SK-N-SH (cell line): ENCODE results near the gene TSC1. TPM values are rescaled to one million over a fixed set of nuclear protein-coding genes. Genes with fewer than 3 reads are reported as not detected.

ENCODE experiments used
- CTCF ChIA-PET: fragments of 300-600, 350-600 bp; formaldehyde crosslinking; extraction: SDS; loops from one replicate; lab custom pipeline; 2021; lab: Yijun Ruan, JAX
- POLR2A ChIA-PET: fragments of 350-600 bp; sonication (Branson Sonifier 250); formaldehyde crosslinking; extraction: SDS; loops from one replicate; lab custom pipeline; 2020; ENCODE audit warnings: antibody characterized with exemption, inconsistent platforms; lab: Yijun Ruan, JAX
- DNase-seq: peaks from one replicate; pipeline ENCODE4 v3.0.0; 2012
- H2AFZ ChIP-seq: fragments of 200-600 bp; sonication (generic); 2 replicates; pipeline ENCODE4 v1.8.1; 2016; ENCODE audit warnings: antibody characterized with exemption, mild to moderate bottlenecking, low read depth
- H3F3A ChIP-seq: fragments of 200-600 bp; sonication (generic); replicated peaks from 2 replicates; pipeline ENCODE3; 2016; ENCODE audit warnings: antibody characterized with exemption, mild to moderate bottlenecking; ENCODE audit not compliant: insufficient read depth
- H3K27ac ChIP-seq, 2 experiments: fragments of 200-500 bp in 1 of 2; fragments of 200-600 bp in 1 of 2; sonication (Bioruptor generic) in 1 of 2; sonication (generic), shearing (Covaris generic) in 1 of 2; 2 replicates each; pipeline versions ENCODE4 v1.5.1 to v1.6.1; 2014 to 2016; ENCODE audit warnings: low read depth in 2 of 2, inconsistent platforms in 1 of 2, low read length in 1 of 2, mild to moderate bottlenecking in 1 of 2, mixed read lengths in 1 of 2
- H3K27me3 ChIP-seq: fragments of 200-600 bp; sonication (generic), shearing (Covaris generic); 2 replicates; pipeline ENCODE4 v1.6.1; 2016; ENCODE audit warnings: mixed run types; ENCODE audit not compliant: insufficient read depth
- H3K36me3 ChIP-seq, 2 experiments: fragments of 200-500 bp in 1 of 2; fragments of 200-600 bp in 1 of 2; sonication (Bioruptor generic) in 1 of 2; sonication (generic) in 1 of 2; replicated peaks in 1 of 2; 2 replicates each; pipeline versions ENCODE3 to v1.5.1; 2014 to 2016; ENCODE audit warnings: low read length in 1 of 2, mild to moderate bottlenecking in 1 of 2; ENCODE audit not compliant: insufficient read depth in 2 of 2, control insufficient read depth in 1 of 2
- H3K4me1 ChIP-seq, 2 experiments: fragments of 200-500 bp in 1 of 2; fragments of 200-600 bp in 1 of 2; sonication (Bioruptor generic) in 1 of 2; sonication (generic), shearing (Covaris generic) in 1 of 2; 2 replicates each; pipeline versions ENCODE4 v1.5.1 to v1.6.1; 2014 to 2016; ENCODE audit warnings: low read depth in 1 of 2, low read length in 1 of 2, mixed run types in 1 of 2; ENCODE audit not compliant: insufficient read depth in 2 of 2, control insufficient read depth in 1 of 2
- H3K4me2 ChIP-seq: fragments of 200-600 bp; sonication (generic), shearing (Covaris generic); 2 replicates; pipeline ENCODE4 v1.6.1; 2017; ENCODE audit warnings: mixed run types
- H3K4me3 ChIP-seq, 2 experiments: fragments of 200-500 bp in 1 of 2; fragments of 200-600 bp in 1 of 2; sonication (Bioruptor generic) in 1 of 2; sonication (generic), shearing (Covaris generic) in 1 of 2; 2 replicates each; pipeline versions ENCODE4 v1.5.1 to v1.8.1; 2014 to 2016; ENCODE audit warnings: low read depth in 2 of 2, inconsistent platforms in 1 of 2, low read length in 1 of 2, mild to moderate bottlenecking in 1 of 2, mixed read lengths in 1 of 2, moderate library complexity in 1 of 2
- H3K79me2 ChIP-seq: fragments of 200-600 bp; sonication (generic); 2 replicates; pipeline ENCODE4 v1.8.1; 2017; ENCODE audit warnings: mild to moderate bottlenecking; ENCODE audit not compliant: insufficient read depth
- H3K9ac ChIP-seq: fragments of 200-600 bp; sonication (generic); 2 replicates; pipeline ENCODE4 v1.6.1; 2017; ENCODE audit warnings: mixed run types
- H3K9me2 ChIP-seq: fragments of 200-600 bp; sonication (generic); 2 replicates; pipeline ENCODE4 v1.6.1; 2017; ENCODE audit warnings: mixed run types
- H3K9me3 ChIP-seq: fragments of 200-600 bp; sonication (generic); 2 replicates; pipeline ENCODE4 v1.6.1; 2017; ENCODE audit warnings: mixed run types, mild to moderate bottlenecking, moderate library complexity
- H4K20me1 ChIP-seq: fragments of 200-600 bp; sonication (generic); 2 replicates; pipeline ENCODE4 v1.6.1; 2017; ENCODE audit warnings: mild to moderate bottlenecking, mixed run types; ENCODE audit not compliant: insufficient read depth
- CHD2 ChIP-seq: fragments of 150-350 bp; IDR thresholded peaks from 2 replicates; pipeline ENCODE4 v1.6.1; 2018; ENCODE audit warnings: low read length; ENCODE audit not compliant: partially characterized antibody
- ELF1 ChIP-seq: IDR thresholded peaks from 2 replicates; pipeline ENCODE4 v1.4.0; 2012
- FOXJ3 ChIP-seq: sonication (generic); formaldehyde crosslinking; IDR thresholded peaks from 2 replicates; pipeline ENCODE4 v1.5.1; 2020; ENCODE audit warnings: mild to moderate bottlenecking, missing genetic modification reagents
- GABPA ChIP-seq: IDR thresholded peaks from 2 replicates; pipeline ENCODE4 v1.4.0; 2012; ENCODE audit warnings: low read depth, mild to moderate bottlenecking
- IRF3 ChIP-seq: fragments of 150-350 bp; IDR thresholded peaks from 2 replicates; pipeline ENCODE4 v1.6.1; 2016; ENCODE audit warnings: mild to moderate bottlenecking, low read depth, low read length
- JUND ChIP-seq: IDR thresholded peaks from 2 replicates; pipeline ENCODE4 v1.4.0; 2012
- MEF2A ChIP-seq: IDR thresholded peaks from 2 replicates; pipeline ENCODE4 v1.4.0; 2012; ENCODE audit warnings: low read depth, borderline replicate concordance
- PBX3 ChIP-seq: IDR thresholded peaks from 2 replicates; pipeline ENCODE4; 2012
- POLR2AphosphoS5 ChIP-seq: IDR thresholded peaks from 2 replicates; pipeline ENCODE4 v1.6.1; 2012; ENCODE audit warnings: low read depth, low read length
- RCOR1 ChIP-seq: fragments of 150-350 bp; IDR thresholded peaks from 2 replicates; pipeline ENCODE4 v1.6.1; 2017; ENCODE audit warnings: antibody characterized with exemption, low read length
- REST ChIP-seq: IDR thresholded peaks from 2 replicates; pipeline ENCODE4 v1.6.1; 2012; ENCODE audit warnings: mild to moderate bottlenecking, low read depth, low read length, moderate library complexity
- RFX5 ChIP-seq: IDR thresholded peaks from 2 replicates; pipeline ENCODE4 v1.6.1; 2012; ENCODE audit warnings: mild to moderate bottlenecking, improper control_type of control experiment, low read length
- SIN3A ChIP-seq: IDR thresholded peaks from 2 replicates; pipeline ENCODE4 v1.6.1; 2012; ENCODE audit warnings: low read depth, mild to moderate bottlenecking, low read length, moderate library complexity, borderline replicate concordance
- SMC3 ChIP-seq: IDR thresholded peaks from 2 replicates; pipeline ENCODE4 v1.6.1; 2012; ENCODE audit warnings: low read depth, low read length, improper control_type of control experiment
- TCF12 ChIP-seq: IDR thresholded peaks from 2 replicates; pipeline ENCODE4 v1.4.0; 2012
- ZBTB33 ChIP-seq: IDR thresholded peaks from 2 replicates; pipeline ENCODE4 v1.4.0; 2012; ENCODE audit warnings: low read depth, borderline replicate concordance
- WGBS: methylation state at CpG from one replicate; pipeline ENCODE4 v1.1.6; 2017; ENCODE audit warnings: low lambda C conversion rate; 5-methylcytosine and 5-hydroxymethylcytosine counted together
- polyA plus RNA-seq, 3 experiments: library from polyadenylated mRNA; depleted of rRNA; stranded (reverse); fragments of >200 nt; gene quantifications; 2 replicates each; pipeline ENCODE4 v1.2.3, GENCODE V29; 2012

TSC1 gene
- polyA plus RNA-seq, 1 of the 3 experiments (the other 2 are of a cell fraction): 18.3 TPM

- no peak for TF ChIP-seq POLR2AphosphoS5
- no peak for TF ChIP-seq MEF2A
- TF ChIP-seq TCF12: no peak
- TF ChIP-seq REST: no peak
- TF ChIP-seq CHD2: no peak
- TF ChIP-seq JUND: no peak
- TF ChIP-seq SIN3A: no peak
- no peak for TF ChIP-seq ELF1
- TF ChIP-seq IRF3: no peak
- TF ChIP-seq RFX5: no peak
- no peak for TF ChIP-seq FOXJ3 (CRISPR knock-in tag)
- TF ChIP-seq ZBTB33: no peak
- no peak for TF ChIP-seq SMC3
- no peak for TF ChIP-seq RCOR1
- no peak for TF ChIP-seq PBX3
- TF ChIP-seq GABPA: no peak
- Histone ChIP-seq H4K20me1 (no peaks in the 10 kb centered on the region), H3K9me3 (no peaks in the 10 kb centered on the region), H3F3A (no peaks in the 10 kb centered on the region), H3K79me2 (no peaks in the 10 kb centered on the region), H3K9ac (no peak overlapping the region), H3K4me3 (no peak overlapping the region), H3K27me3 (peaks cover 39% of the 10 kb centered on the region; the same call in 1 of the 2 replicates), H3K27ac (no peak overlapping the region), H3K36me3 (no peaks in the 10 kb centered on the region), H3K4me1 (peaks cover 0 to 4% of the 10 kb centered on the region in 2 experiments; a peak in 1 of 4 replicates), H2AFZ (no peak overlapping the region), H3K9me2 (no peaks in the 10 kb centered on the region), H3K4me2 (no peak overlapping the region)
- 63% methylated on average over 3 of the region's 5 CpGs for WGBS
- POLR2A ChIA-PET: no interaction called here
- peak; percentile 62 for DNase-seq
- CTCF ChIA-PET: interaction anchor here (0.7 to 1.4 kb wide), 6 partner anchors 9 to 72 kb away, joined by 3 to 6 read pairs (median 3); partner anchors contain the start of gene TSC1
Measured at GRCh38 chr9:132973713-132974112, 29.3 kb upstream of the TSC1 start.
